DND-41 (cell line): ENCODE measurements around the gene CDH16.

Source experiments
- CTCF ChIP-seq: IDR thresholded peaks from 2 replicates; pipeline ENCODE4 v1.5.1; 2012; ENCODE audit warnings: borderline replicate concordance, low read length, moderate library complexity, mild to moderate bottlenecking; ENCODE audit not compliant: poor library complexity, severe bottlenecking; ENCODE audit errors: extremely low read depth
- EZH2 ChIP-seq: IDR thresholded peaks from 3 replicates; pipeline ENCODE4 v1.6.1; 2012; ENCODE audit warnings: borderline replicate concordance, low read depth, mild to moderate bottlenecking, moderate library complexity, low read length, inconsistent platforms; ENCODE audit not compliant: severe bottlenecking

GRCh38 chr16:66899310-66899944 is 19.3 kb downstream of the CDH16 start:
- no peak for TF ChIP-seq CTCF
- TF ChIP-seq EZH2 = no peak
